Muscle of back (tissue), 11 donors: ENCODE results near the gene DLX5. TPM values are rescaled to one million over a fixed set of nuclear protein-coding genes. Genes with fewer than 3 reads are reported as not detected.

Experiments
- DNase-seq, 3 donors: peaks; one replicate each; pipeline versions ENCODE4 v3.0.0 to v3.0.0-alpha.2; 2013
- polyA plus RNA-seq, 10 donors: library from polyadenylated mRNA; unstranded; fragments of 120-200 nt; gene quantifications; one replicate each; pipeline ENCODE4 v1.2.1, GENCODE V29; 2013; ENCODE audit not compliant: insufficient read length in 10 of 10

Gene DLX5
- polyA plus RNA-seq, 10 donors = 0.15 to 3.1 (median 0.26) TPM; not detected in 2

DNA sequence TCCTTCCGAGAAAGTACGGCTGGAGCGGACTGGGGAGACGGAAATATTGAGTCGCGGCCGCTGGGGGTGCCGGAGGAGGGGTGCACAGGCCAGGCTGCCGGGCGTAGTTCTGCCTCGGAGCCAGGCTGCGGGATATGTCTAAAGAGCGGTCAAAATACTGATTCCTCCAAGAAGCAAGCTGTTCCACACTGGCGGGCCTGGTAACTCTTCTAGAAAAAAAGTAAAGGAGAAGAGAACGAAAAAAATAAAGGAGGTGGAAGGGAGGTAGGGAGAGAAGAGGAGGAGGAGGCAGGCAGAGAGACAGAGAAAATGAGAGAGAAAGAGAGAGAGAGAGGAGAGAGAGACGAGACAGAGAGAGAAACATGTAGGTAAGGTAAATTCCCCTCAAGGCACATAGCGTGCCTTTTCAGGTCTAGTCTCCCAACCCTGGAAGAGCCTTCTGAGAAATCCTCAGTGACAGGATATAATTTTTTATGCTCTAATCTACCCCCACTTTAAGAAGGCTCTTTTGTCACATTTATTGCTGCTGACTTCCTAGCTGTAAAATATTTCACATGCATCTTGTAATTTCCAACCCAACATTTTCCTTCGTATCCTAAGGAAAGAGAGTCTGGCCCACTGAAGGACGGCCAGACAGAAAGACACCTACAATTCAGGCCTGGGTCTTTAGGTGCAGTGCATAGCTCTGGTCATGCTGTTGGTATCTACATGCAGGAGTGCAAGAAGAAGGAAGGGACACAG is 5.7 kb downstream of the DLX5 start:
- peak in 1 of 3 donors; percentile 21 for DNase-seq

- DNase-seq = peak in 1 of 3 donors; percentile 14
Measured at GRCh38 chr7:97018126-97018601, 6.5 kb downstream of the DLX5 start.

- peak in 1 of 3 donors; percentile 15 for DNase-seq
Measured at GRCh38 chr7:97017192-97018125, 7.2 kb downstream of the DLX5 start.

DNA sequence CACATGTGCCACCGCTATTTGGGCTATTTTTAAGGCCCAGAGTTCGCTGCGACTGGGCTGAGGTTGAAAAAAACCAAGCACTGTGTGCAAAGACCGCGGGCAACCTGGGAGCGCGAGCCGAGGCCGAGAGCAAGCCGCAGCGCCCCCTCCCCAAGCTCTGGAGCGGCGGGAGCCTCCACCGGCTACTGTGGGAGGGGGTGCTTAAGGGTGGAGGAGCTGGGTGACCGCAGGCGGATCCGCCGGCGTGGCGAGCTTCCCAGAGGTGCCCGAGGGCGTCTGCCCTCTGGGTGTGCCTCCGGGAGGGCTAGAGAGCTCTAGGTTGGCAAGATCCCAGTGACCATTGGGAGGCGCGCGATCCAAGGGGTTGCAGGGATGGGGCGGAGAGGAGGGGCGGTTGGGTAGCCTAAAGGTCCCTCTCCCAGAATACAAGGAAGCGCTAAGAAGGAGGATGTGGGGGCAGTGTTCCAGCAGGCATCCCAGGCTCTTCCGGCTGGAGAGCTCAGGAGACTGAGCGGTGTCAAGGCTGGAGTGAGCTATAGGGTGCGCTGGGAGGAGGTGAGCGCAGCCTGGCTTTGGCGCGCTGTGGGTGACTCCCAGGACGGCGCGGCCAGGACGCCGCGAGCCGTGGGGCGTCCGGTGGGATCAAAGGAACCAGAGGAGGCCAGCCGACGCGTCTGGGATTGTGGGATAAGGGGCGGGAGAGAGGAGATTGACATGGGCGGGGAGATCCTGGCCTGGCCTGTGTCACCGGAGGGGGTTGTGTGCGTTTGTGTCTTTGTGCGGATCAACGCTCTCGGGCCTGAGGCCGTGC is 8.0 kb downstream of the DLX5 start:
- peak in 1 of 3 donors; percentile 38 for DNase-seq

DNA sequence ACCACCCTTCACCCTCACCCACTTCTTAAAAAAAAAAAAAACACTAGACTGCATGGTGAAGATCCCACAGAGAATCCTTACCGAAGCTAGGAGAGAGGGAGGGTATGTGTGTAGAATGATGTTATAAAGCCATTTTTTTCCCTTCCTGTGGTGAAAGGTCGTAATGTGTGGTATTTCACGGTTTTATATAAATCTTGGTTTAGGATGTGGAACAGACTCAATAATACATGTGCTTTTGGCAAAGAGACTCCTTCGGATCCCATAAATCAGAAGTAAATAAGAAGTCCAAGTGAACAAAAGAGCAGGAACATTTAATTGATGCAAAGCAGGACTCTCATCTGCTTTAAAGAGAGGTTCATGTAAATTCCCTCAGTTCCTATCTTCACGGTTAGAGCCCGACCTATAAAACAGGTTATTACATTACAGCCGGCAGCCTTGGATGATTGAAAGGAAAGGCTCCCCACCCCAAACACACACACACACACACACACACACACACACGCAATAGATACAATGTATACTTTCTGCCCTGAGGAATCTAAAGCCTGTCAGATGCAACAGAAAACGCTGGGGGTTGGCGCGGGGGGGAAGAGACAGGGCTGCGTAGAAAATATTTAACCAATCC is 8.8 kb downstream of the DLX5 start:
- no peak for DNase-seq

DNA sequence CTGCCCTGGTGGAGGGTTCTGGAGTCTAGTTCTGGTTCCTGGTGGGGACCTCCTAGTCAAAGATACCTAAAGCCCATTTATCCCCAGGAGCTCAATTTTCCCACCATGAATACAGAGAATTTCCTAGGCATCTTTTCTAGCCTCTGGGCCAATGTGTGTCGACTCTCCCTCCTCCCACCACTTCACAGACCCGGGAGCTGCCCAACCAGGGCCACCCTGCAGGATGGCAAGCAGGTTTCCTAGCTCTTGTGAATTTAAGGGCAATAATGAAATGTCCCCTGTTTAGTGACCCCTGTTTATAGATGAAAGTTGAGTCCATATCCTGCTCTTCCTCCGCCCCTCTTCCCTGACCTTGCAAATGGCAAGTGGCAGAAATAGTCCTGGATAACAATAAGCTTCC is 9.4 kb downstream of the DLX5 start:
- no peak for DNase-seq

GRCh38 chr7:97014145-97014750 is 10.4 kb downstream of the DLX5 start:
- peak in 1 of 3 donors; percentile 14 for DNase-seq

DNA sequence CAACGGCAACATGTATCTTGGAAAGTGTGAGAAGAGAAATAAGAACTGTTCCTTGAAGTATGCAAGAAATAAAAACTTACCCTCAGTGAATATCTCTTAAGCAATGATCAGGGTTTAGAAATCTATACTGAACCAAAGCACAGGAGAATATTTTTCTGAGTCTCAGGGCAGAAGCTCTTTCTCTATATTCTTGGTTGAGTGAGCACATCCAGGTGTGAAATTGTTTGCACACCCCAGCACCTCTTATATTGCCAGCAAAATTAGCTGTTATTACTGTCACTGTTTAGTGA is 10.8 kb downstream of the DLX5 start:
- DNase-seq = peak in 1 of 3 donors; percentile 20

GRCh38 chr7:97013134-97013844 is 11.3 kb downstream of the DLX5 start:
- no peak for DNase-seq

GRCh38 chr7:97012365-97013133 is 12.1 kb downstream of the DLX5 start:
- DNase-seq = peak in 1 of 3 donors; percentile 13

- peak in 1 of 3 donors; percentile 19 for DNase-seq
Measured at GRCh38 chr7:97011536-97012364, 12.9 kb downstream of the DLX5 start.

DNA sequence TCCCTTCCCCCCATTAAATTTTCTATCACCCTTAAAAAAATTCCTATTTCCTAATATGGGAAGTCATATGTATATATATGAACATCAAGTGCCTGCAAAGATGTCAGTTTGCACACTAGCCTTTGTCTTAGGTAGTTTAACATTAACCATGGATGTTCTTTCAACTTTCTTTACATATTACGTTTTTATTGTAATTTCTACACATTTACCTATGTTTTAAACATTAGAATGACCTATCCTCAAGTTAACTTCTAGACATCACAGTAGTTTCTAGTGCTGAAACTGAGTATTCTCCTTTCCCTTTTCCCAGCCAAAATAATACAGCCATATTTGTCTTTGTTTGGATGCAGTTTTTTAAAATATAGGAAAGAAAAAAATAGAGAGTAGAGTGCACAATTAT is 13.5 kb downstream of the DLX5 start:
- DNase-seq = no peak

DNA sequence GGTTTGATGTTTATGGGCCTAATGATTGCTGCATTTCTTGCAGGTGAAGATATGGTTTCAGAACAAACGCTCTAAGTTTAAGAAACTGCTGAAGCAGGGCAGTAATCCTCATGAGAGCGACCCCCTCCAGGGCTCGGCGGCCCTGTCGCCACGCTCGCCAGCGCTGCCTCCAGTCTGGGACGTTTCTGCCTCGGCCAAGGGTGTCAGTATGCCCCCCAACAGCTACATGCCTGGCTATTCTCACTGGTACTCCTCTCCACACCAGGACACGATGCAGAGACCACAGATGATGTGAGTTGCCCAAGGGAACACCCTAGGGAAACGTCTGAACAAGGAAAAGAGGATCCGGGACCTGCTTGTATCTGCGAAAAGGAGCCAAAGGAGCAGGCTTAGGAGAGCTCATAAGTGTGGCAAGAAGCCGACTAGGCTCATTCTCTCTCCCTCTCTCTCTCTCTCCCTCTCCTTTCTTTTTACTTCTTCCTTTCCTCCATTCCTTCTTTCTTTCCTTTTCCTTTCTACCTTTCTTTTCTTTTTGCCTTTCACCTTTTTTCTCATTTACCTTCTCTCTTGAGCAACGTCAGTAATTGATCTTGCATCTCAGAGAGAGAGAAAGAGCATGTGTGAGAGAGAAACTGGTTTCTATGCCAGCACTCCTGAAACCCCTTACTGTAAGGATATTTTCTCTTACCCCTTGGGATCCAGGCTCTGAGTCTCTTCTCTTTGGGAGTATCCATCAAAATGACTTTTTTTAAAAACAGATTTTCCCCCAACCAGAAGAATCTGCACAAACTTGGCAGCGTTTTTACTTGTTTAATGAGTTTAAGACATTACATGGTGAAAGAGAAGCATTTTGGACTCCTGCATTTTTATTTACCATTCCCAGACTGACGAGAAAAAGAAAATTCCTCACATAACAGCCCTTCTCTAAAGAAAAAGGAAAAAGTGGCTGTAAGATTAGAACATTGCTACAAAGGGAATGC is 14.6 kb downstream of the DLX5 start:
- no peak for DNase-seq

DNA sequence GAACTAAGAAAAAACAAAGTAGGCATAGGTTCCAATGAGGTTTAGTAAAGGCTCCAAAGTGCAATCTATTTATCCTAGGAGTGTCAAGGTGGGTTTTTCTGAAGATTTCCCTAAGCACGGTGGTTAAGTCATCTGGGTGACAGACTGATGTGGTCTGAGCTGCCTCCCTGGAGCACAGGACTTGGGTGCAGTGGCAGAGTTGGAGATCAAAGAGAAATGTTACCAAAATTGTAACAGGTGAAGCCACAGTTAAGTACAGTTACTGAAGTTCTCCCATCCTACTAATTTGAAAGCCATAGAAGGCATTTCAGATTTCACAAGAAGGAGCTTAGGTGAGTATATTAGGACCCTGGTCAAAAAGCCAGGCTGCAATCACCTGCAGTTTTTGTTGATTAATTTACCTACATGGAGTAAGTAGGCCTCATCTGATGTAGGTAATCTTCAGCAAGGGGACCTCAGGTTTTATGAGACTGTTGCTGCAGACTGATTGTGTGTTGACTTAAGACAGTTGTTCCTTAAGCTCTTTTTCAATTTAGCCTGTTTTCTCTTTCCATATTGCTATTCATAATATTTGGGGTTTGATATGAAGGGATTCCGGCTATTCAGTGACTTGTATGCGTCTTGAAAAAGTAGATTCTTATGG is 16.2 kb downstream of the DLX5 start:
- no peak for DNase-seq

- no peak for DNase-seq
Measured at GRCh38 chr7:97007583-97007861, 17.1 kb downstream of the DLX5 start.

GRCh38 chr7:97006816-97007582 is 17.6 kb downstream of the DLX5 start:
- DNase-seq = peak in 1 of 3 donors; percentile 28
